ENCODE data around the gene ELFN2. TPM values are rescaled to one million over a fixed set of nuclear protein-coding genes. Genes with fewer than 3 reads are reported as not detected.

Gene ELFN2
- total RNA-seq, 2 donors from 2014 or later = 1.6 TPM; not detected in 1

GRCh38 chr22:37435970-37436603 is 8.8 kb upstream of the ELFN2 start:
- H3K27me3 ChIP-seq = no peaks in the 10 kb centered on the region
- WGBS, 2 donors = 90 to 91% methylated on average over 5 of the region's 5 CpGs
- H3K4me3 ChIP-seq = no peak overlapping the region
- DNase-seq (no peak), ATAC-seq (no peak)
- H3K4me1 ChIP-seq = no peaks in the 10 kb centered on the region
- H3K36me3 ChIP-seq (replicated peaks in 1 of 2; ENCODE audit: insufficient read depth in 1 of 2, low read depth in 2 of 2) = no peaks in the 10 kb centered on the region
- no peak overlapping the region for H3K27ac ChIP-seq
- intact Hi-C loops (cut with DNase I) = no loop called here
- H3K9me3 ChIP-seq = peaks cover 0 to 5% (median 0%) of the 10 kb centered on the region in 3 donors
- no peak for TF ChIP-seq POLR2A (IDR thresholded peaks at IDR 0.05)
- TF ChIP-seq CTCF (IDR thresholded peaks at IDR 0.05) = no peak

GRCh38 chr22:37433786-37434185 is 6.5 kb upstream of the ELFN2 start:
- DNase-seq (no peak), ATAC-seq (no peak)
- no peak overlapping the region for H3K4me3 ChIP-seq
- TF ChIP-seq POLR2A (IDR thresholded peaks at IDR 0.05) (no peak), CTCF (IDR thresholded peaks at IDR 0.05) (no peak)
- H3K4me1 ChIP-seq = no peaks in the 10 kb centered on the region
- no peak overlapping the region for H3K27ac ChIP-seq
- no peaks in the 10 kb centered on the region for H3K36me3 ChIP-seq (replicated peaks in 1 of 2; ENCODE audit: insufficient read depth in 1 of 2, low read depth in 2 of 2)
- intact Hi-C loops (cut with DNase I) = no loop called here
- H3K9me3 ChIP-seq = no peaks in the 10 kb centered on the region
- H3K27me3 ChIP-seq = peaks cover 0 to 2% of the 10 kb centered on the region in 2 donors
- WGBS, 2 donors = 25 to 28% methylated on average over 2 to 10 of the region's 11 CpGs

GRCh38 chr22:37432708-37433054 is 5.4 kb upstream of the ELFN2 start:
- WGBS, 2 donors = 73 to 82% methylated on average over 3 of the region's 3 CpGs
- TF ChIP-seq CTCF (IDR thresholded peaks at IDR 0.05) = no peak
- TF ChIP-seq POLR2A (IDR thresholded peaks at IDR 0.05) = no peak
- Histone ChIP-seq H3K36me3 (replicated peaks in 1 of 2; ENCODE audit: insufficient read depth in 1 of 2, low read depth in 2 of 2) (no peaks in the 10 kb centered on the region), H3K27ac (no peak overlapping the region), H3K27me3 (peaks cover 0 to 13% of the 10 kb centered on the region in 2 donors), H3K9me3 (no peaks in the 10 kb centered on the region), H3K4me1 (peaks cover 3% of the 10 kb centered on the region), H3K4me3 (no peak overlapping the region)
- DNase-seq (no peak), ATAC-seq (no peak)
- intact Hi-C loops (cut with DNase I) = no loop called here

DNA sequence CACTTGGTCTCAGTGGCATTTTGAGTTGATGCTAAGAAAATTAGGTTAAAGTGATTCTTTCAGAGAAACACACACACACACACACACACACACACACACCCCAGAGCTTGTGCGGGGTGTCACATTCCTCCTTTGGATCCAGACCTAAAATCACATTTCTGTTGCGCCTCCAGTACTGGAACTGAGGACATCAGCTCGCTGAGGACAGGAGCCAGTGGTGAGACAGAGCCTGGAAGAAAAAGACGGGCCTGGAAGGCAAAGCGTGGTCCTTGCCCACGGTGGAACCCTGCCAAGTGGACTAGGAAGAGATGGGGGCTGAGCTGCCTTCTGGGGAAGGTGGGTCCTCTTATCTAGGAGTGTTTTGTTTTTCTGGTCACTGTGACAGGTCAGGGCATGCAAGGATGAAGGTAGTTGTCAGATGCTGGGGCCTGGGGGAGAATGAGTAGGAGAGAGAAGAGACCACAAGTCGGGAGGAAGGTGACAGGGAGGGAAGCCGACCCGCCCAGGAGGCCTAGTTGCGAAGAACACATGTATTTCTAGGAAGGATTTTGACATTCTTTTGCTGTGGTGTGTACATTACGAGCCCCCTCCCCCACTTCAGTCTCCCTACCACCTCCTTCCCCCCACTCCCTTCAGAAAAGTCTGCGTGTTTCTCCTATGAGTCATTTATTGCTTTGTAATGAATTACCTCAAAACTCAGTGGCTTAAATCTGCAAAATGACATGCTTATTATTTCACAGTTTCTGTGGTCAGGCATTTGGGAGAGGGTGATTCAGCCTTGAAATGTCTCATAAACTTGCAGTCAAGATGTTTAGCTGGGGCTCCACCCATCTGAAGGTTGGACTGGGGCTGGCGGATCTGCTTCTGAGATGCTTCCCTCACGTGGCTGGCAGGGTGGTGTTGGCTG is 4.8 kb upstream of the ELFN2 start:
- TF ChIP-seq POLR2A (IDR thresholded peaks at IDR 0.05) (no peak), CTCF (IDR thresholded peaks at IDR 0.05) (no peak)
- Histone ChIP-seq H3K27ac (no peak overlapping the region), H3K27me3 (peaks cover 0 to 19% of the 10 kb centered on the region in 2 donors), H3K36me3 (replicated peaks in 1 of 2; ENCODE audit: insufficient read depth in 1 of 2, low read depth in 2 of 2) (no peaks in the 10 kb centered on the region), H3K4me1 (peaks cover 10% of the 10 kb centered on the region), H3K4me3 (no peak overlapping the region), H3K9me3 (no peaks in the 10 kb centered on the region)
- WGBS, 2 donors = 71 to 72% methylated on average over 14 of the region's 14 CpGs
- no peak for ATAC-seq
- intact Hi-C loops (cut with DNase I) = no loop called here
- DNase-seq = no peak
